Bronchial epithelial cell (primary cell): ENCODE results near the gene ANKRD53. TPM values are rescaled to one million over a fixed set of nuclear protein-coding genes. Genes with fewer than 3 reads are reported as not detected.
"Not testable (repeated sequence)": the region's sequence is repeated elsewhere in the genome, so short reads cannot be mapped to it uniquely, and the experiment has no call there.

Experiments
- DNase-seq: peaks from one replicate; pipeline ENCODE4 v3.0.0-alpha.2; 2010; ENCODE audit warnings: low read depth
- FAIRE-seq: peaks from 2 replicates; lab custom pipeline; 2011; peaks lifted over from hg19 to GRCh38; lab: Jason Lieb, UNC
- H3K27me3 ChIP-seq: 2 replicates; pipeline ENCODE4 v1.5.1; 2011; ENCODE audit warnings: low read length; ENCODE audit not compliant: control insufficient read depth, insufficient read depth
- H3K36me3 ChIP-seq: 2 replicates; pipeline ENCODE4 v1.5.1; 2011; ENCODE audit warnings: low read length; ENCODE audit not compliant: control insufficient read depth, insufficient read depth
- H3K4me3 ChIP-seq: 2 replicates; pipeline ENCODE4 v1.5.1; 2011; ENCODE audit warnings: mild to moderate bottlenecking, low read depth, low read length, control low read depth
- total RNA-seq: library from RNA; depleted of rRNA; stranded (reverse); fragments of >200 nt; gene quantifications from 2 replicates; pipeline ENCODE4 v1.2.1, GENCODE V29; 2014
- TF ChIP-seq, protein P1 (sequence below): IDR thresholded peaks from 2 replicates; pipeline ENCODE4 v1.5.1; 2011; ENCODE audit warnings: mild to moderate bottlenecking, moderate library complexity, low read length, control low read depth, inconsistent platforms; ENCODE audit not compliant: insufficient read depth, severe bottlenecking

ANKRD53 gene
- total RNA-seq, 1 donor from 2014 or later, result not detected

DNA sequence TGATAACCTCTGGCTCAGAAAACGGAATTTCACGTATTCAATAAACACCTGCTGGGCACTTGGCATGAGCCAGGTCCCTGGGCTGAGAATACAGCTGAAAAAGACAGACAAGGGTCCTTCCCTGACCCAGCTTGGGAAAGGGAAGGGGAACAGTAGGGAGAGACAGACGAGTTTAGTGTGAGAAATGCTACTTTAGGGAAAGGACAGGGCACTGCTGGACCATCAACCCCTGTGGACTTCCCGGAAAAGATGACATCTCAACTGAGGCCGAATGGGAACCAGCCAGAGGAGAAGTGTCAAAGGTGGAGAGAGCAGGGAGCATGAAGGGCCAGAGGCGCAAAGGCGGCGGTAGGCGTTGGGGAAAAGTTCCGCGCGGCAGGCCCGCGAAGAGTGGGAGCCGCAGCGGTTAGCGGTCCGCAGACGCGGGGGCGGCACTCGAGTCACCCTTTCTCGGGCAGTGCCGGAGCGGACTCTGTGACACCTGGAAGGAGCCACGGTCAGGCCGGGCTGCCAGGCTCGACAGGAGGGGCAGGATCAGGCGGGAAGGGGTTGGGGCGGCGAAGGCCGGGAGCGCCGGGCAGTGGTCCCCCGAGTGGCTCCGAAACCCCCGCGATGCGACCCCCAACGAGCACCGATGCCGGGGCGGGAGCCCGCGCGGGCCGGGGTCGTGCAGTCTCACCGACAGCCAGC lies 15.7 kb downstream of the ANKRD53 start:
- TF ChIP-seq, protein P1, sequence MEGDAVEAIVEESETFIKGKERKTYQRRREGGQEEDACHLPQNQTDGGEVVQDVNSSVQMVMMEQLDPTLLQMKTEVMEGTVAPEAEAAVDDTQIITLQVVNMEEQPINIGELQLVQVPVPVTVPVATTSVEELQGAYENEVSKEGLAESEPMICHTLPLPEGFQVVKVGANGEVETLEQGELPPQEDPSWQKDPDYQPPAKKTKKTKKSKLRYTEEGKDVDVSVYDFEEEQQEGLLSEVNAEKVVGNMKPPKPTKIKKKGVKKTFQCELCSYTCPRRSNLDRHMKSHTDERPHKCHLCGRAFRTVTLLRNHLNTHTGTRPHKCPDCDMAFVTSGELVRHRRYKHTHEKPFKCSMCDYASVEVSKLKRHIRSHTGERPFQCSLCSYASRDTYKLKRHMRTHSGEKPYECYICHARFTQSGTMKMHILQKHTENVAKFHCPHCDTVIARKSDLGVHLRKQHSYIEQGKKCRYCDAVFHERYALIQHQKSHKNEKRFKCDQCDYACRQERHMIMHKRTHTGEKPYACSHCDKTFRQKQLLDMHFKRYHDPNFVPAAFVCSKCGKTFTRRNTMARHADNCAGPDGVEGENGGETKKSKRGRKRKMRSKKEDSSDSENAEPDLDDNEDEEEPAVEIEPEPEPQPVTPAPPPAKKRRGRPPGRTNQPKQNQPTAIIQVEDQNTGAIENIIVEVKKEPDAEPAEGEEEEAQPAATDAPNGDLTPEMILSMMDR, result no peak
- no peaks in the 10 kb centered on the region for H3K27me3 ChIP-seq
- H3K4me3 ChIP-seq, result peak overlapping the region; percentile 89
- FAIRE-seq, result no peak
- DNase-seq, result peak; percentile 10
- peaks cover 13% of the 10 kb centered on the region for H3K36me3 ChIP-seq

DNA sequence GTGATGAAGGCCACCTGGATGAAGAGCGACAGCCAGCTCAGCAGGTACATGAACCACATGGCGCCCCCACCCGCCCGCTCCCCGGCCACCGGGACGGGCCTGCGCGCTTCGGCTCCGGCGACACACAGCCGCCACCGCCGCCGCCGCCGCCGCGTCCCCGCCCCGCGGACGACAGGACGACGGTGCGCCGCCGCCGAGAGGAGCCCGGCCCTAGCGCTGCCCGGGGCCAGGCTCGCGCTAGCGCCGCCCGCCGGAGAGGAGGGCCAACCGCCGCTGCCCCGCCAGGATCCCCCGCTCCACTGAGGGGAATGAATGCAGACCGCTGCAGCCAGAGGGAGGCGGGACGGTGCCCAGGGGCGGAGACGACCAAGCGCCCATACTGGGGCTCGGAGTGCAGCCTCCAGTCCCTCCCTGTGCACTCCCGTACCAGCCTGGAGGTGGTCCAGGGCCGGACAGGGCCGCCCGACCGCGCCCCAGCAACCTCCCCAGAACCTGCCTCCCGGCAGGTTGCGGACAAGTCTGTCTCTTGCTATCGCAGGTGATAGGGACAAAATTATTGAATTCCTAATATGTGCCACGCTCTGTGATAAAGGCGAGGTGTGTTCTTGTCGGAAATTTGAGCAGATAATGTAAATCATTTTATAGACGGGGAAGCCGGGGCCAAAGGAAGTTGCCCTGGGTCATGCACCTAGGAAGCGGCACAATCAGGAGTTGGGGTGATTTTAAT lies 16.4 kb downstream of the ANKRD53 start, which contains the start of gene TEX261:
Gene TEX261, minus strand, starts transcription at position 175 of the 727 bp plus-strand sequence. Its CDS starts 116 bp downstream, at position 59.
- peak; percentile 67 for DNase-seq
- no peaks in the 10 kb centered on the region for H3K27me3 ChIP-seq
- no peak for FAIRE-seq
- TF ChIP-seq, protein P1, result peak; percentile 70
- peaks cover 12% of the 10 kb centered on the region for H3K36me3 ChIP-seq
- peak within 1 kb of the TSS; percentile 89 for H3K4me3 ChIP-seq

DNA sequence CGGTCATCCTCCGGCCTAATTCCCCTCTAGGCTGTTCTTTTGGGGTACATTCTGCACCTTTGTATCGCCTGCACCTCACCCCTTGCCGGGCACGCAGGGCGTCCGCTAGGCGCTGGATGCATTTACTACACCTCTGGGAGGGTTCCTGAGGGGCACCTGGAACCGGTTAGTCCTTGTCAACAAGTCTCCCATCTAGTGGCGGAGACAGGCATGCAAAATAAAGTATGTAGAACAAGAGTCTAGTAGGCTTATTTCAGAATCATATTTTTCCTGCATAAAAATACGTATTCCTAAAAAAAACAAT lies 16.9 kb downstream of the ANKRD53 start:
- TF ChIP-seq, protein P1, result peak; percentile 39
- FAIRE-seq (no peak), DNase-seq (peak; percentile 52)
- Histone ChIP-seq H3K36me3 (peaks cover 9% of the 10 kb centered on the region), H3K4me3 (peak overlapping the region; percentile 89), H3K27me3 (no peaks in the 10 kb centered on the region)

DNA sequence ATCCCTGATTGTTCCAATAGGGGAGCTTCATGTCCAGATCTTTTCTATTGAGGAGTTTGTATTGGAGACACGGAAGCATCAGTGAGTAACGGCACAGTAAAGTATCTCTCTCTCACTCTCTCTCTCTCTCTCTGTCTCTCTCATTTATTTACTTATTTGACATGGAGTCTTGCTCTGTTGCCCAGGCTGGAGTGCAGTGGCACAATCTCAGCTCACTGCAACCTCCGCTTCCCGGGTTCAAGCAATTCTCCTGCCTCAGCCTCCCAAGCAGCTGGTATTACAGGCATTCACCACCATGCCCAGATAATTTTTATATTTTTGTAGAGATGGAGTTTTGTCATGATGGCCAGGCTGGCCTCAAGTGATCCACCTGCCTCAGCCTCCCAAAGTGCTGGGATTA lies 20.5 kb downstream of the ANKRD53 start:
- DNase-seq, H3K27me3 ChIP-seq, H3K36me3 ChIP-seq, FAIRE-seq, H3K4me3 ChIP-seq: not testable (repeated sequence)

DNA sequence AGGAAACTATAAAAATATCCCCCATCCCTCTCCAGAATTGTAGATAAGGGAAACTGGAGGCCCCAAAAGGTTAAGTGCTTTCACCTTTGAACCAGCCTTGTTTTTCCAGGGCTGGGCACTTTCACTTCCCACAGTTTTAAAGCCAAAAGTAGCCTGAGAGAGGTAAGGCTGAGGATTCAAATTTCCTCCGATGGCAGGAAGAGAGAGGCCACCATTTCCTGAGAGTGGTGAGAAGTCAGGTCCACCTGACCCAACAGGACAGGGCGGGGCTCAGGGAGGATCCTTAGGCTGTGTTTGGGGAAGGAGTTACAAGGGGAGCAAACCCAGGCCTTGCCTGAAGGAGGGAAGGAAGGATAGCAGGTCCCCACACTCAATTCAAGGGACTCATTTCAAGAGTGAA lies 20.9 kb downstream of the ANKRD53 start:
- no peaks in the 10 kb centered on the region for H3K27me3 ChIP-seq
- no peak for FAIRE-seq
- TF ChIP-seq, protein P1, result no peak
- H3K4me3 ChIP-seq, result no peak overlapping the region
- H3K36me3 ChIP-seq, result no peaks in the 10 kb centered on the region
- no peak for DNase-seq

DNA sequence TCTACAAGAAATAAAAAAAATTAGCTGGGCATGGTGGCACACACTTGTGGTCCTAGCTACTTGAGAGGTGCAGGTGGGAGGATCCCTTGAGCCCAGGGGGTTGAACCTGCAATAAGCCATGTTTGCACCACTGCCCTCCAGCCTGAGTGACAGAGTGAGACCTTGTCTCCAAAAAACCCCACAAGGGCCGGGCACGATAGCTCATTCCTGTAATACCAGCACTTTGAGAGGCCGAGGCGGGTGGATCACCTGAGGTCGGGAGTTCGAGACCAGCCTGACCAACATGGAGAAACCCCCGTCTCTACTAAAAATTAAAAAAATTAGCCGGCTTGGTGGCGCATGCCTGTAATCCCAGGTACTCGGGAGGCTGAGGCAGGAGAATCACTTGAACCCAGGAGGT lies 21.5 kb downstream of the ANKRD53 start:
- not testable (repeated sequence) for H3K4me3 ChIP-seq, FAIRE-seq, DNase-seq

More for the DNA sequence above, 21.5 kb downstream of the ANKRD53 start:
- H3K36me3 ChIP-seq, H3K27me3 ChIP-seq: not testable (repeated sequence)
